HCT116 (cell line): ENCODE data around the gene GTSF1L. TPM values are rescaled to one million over a fixed set of nuclear protein-coding genes. Genes with fewer than 3 reads are reported as not detected.

Experiments used
- ATAC-seq: fragments of 200-7000 bp; cut with Tn5 transposase; 2 replicates; pipeline ENCODE4 v1.9.1; 2020; ENCODE audit warnings: mild to moderate bottlenecking, moderate library complexity
- BruUV-seq: library from RNA; stranded (reverse); fragments of 400-500 nt; replicated peaks from 2 replicates; lab custom pipeline; 2021; lab: Mats Ljungman, UMichigan
- CTCF ChIA-PET: fragments of 300-600 bp; sonication (Branson Sonifier 250); formaldehyde crosslinking; loops from one replicate; lab custom pipeline; 2021; ENCODE audit warnings: antibody characterized with exemption; lab: Charles Lee
- POLR2A ChIA-PET: fragments of 300-600, 350-600 bp; sonication (Branson Sonifier 250); formaldehyde crosslinking; loops from one replicate; lab custom pipeline; 2021; ENCODE audit warnings: antibody characterized with exemption; lab: Charles Lee
- RAD21 ChIA-PET, 2 experiments: fragments of 300-600 bp; sonication (Branson Sonifier 250); formaldehyde crosslinking; loops; one replicate each; lab custom pipeline; 2023; ENCODE audit warnings: low total read pairs in 2 of 2; ENCODE audit not compliant: uncharacterized antibody in 2 of 2, unreplicated experiment in 2 of 2, low non-redundant PET in 1 of 2; lab: Charles Lee
- DNase-seq: peaks from one replicate; pipeline ENCODE4 v3.0.0-alpha.2; 2010; ENCODE audit warnings: low read depth, low spot score
- H2AFZ ChIP-seq: fragments of 200-600 bp; shearing (Covaris generic), sonication (generic); 2 replicates; pipeline ENCODE4 v1.6.1; 2017; ENCODE audit warnings: low read depth, mixed run types, mixed read lengths, antibody characterized with exemption, low read length; ENCODE audit not compliant: poor library complexity, severe bottlenecking
- H3K27ac ChIP-seq: 2 replicates; pipeline ENCODE4 v1.5.1; 2012; ENCODE audit warnings: low read depth, low read length
- H3K27me3 ChIP-seq: fragments of 200-600 bp; sonication (generic); 2 replicates; pipeline ENCODE4 v1.6.1; 2016; ENCODE audit warnings: mixed run types, low read length, mixed read lengths; ENCODE audit not compliant: insufficient read depth
- H3K36me3 ChIP-seq, 2 experiments: fragments of 200-500 bp in 1 of 2; fragments of 200-600 bp in 1 of 2; sonication (Bioruptor generic) in 1 of 2; sonication (generic) in 1 of 2; 2 replicates each; pipeline versions ENCODE4 v1.5.1 to v1.6.1; 2014 to 2016; ENCODE audit warnings: low read length in 2 of 2, inconsistent platforms in 1 of 2, mixed read lengths in 1 of 2, mixed run types in 1 of 2; ENCODE audit not compliant: insufficient read depth in 2 of 2, control insufficient read depth in 1 of 2
- H3K4me1 ChIP-seq, 2 experiments: fragments of 200-600 bp in 1 of 2; sonication (generic) in 1 of 2; 2 replicates each; pipeline versions ENCODE4 v1.5.1 to v1.6.1; 2012 to 2017; ENCODE audit warnings: low read length in 2 of 2, inconsistent platforms in 1 of 2, mild to moderate bottlenecking in 1 of 2, mixed read lengths in 1 of 2, mixed run types in 1 of 2, moderate library complexity in 1 of 2; ENCODE audit not compliant: insufficient read depth in 2 of 2, control insufficient read depth in 1 of 2
- H3K4me2 ChIP-seq: fragments of 200-600 bp; sonication (generic); 2 replicates; pipeline ENCODE4 v1.6.1; 2017; ENCODE audit warnings: mixed run types, low read length, mixed read lengths
- H3K4me3 ChIP-seq, 2 experiments: fragments of 200-600 bp in 1 of 2; sonication (generic) in 1 of 2; replicated peaks in 1 of 2; 2 replicates each; pipeline ENCODE4 v1.5.1; 2011 to 2016; ENCODE audit warnings: low read length in 2 of 2, control low read depth in 1 of 2, low read depth in 1 of 2, mild to moderate bottlenecking in 1 of 2, mixed read lengths in 1 of 2, mixed run types in 1 of 2
- H3K79me2 ChIP-seq: fragments of 200-600 bp; sonication (generic); 2 replicates; pipeline ENCODE4 v1.6.1; 2017; ENCODE audit warnings: mild to moderate bottlenecking, mixed run types, low read length, moderate library complexity, mixed read lengths; ENCODE audit not compliant: insufficient read depth
- H3K9ac ChIP-seq: fragments of 200-600 bp; sonication (generic); 2 replicates; pipeline ENCODE4 v1.6.1; 2016; ENCODE audit warnings: low read length, mixed read lengths
- H3K9me2 ChIP-seq: fragments of 200-600 bp; sonication (generic), shearing (Covaris generic); 2 replicates; pipeline ENCODE4 v1.6.1; 2017; ENCODE audit warnings: mixed run types, mild to moderate bottlenecking, moderate library complexity; ENCODE audit not compliant: insufficient read depth
- H3K9me3 ChIP-seq, 2 experiments: fragments of 200-500 bp in 1 of 2; fragments of 200-600 bp in 1 of 2; sonication (Bioruptor generic) in 1 of 2; sonication (generic) in 1 of 2; 2 replicates each; pipeline ENCODE4 v1.6.1; 2014 to 2017; ENCODE audit warnings: low read length in 2 of 2, mixed read lengths in 2 of 2, inconsistent platforms in 1 of 2, low read depth in 1 of 2, mild to moderate bottlenecking in 1 of 2, mixed run types in 1 of 2, moderate library complexity in 1 of 2; ENCODE audit not compliant: control insufficient read depth in 1 of 2, insufficient read depth in 1 of 2
- H4K20me1 ChIP-seq: fragments of 200-600 bp; sonication (generic), shearing (Covaris generic); 2 replicates; pipeline ENCODE4 v1.6.1; 2017; ENCODE audit warnings: mixed run types, mild to moderate bottlenecking, moderate library complexity; ENCODE audit not compliant: insufficient read depth
- CEBPB ChIP-seq: IDR thresholded peaks from 2 replicates; pipeline ENCODE4 v1.6.1; 2012; ENCODE audit warnings: low read depth
- EZH2phosphoT487 ChIP-seq: fragments of 200-600 bp; IDR thresholded peaks from 2 replicates; pipeline ENCODE4 v1.6.1; 2018; ENCODE audit warnings: antibody characterized with exemption, borderline replicate concordance
- RAD21 ChIP-seq: IDR thresholded peaks from 2 replicates; pipeline ENCODE4 v1.6.1; 2012; ENCODE audit warnings: low read depth, mild to moderate bottlenecking
- ZFX ChIP-seq: fragments of 450-650 bp; IDR thresholded peaks from 2 replicates; pipeline ENCODE4 v1.6.1; 2017
- ZNF274 ChIP-seq: fragments of 200-500 bp; sonication (Bioruptor generic); IDR thresholded peaks from 2 replicates; pipeline ENCODE4 v1.6.1; 2014; ENCODE audit warnings: mild to moderate bottlenecking, low read depth, low read length, inconsistent platforms
- intact Hi-C: fragments of 100-400 bp; cut with micrococcal nuclease; formaldehyde crosslinking; loops from 2 replicates; pipeline ENCODE4 v1.10.0; 2022
- total RNA-seq: library from RNA; stranded (reverse); gene quantifications from one replicate; pipeline ENCODE4 v1.2.1, GENCODE V29; 2021; ENCODE audit not compliant: unreplicated experiment

Gene GTSF1L
- total RNA-seq, 1 experiment from 2014 or later: not detected

GRCh38 chr20:43689165-43689564 is 37.6 kb downstream of the GTSF1L start:
- POLR2A ChIA-PET: no interaction called here
- H4K20me1 ChIP-seq: no peaks in the 10 kb centered on the region
- BruUV-seq: no TSS peak
- RAD21 ChIA-PET: no interaction called here
- H3K36me3 ChIP-seq: peaks cover 16 to 32% of the 10 kb centered on the region in 2 experiments
- H3K79me2 ChIP-seq: peaks cover 8% of the 10 kb centered on the region; the same call in 1 of the 2 replicates
- no peaks in the 10 kb centered on the region for H3K9me2 ChIP-seq
- no peaks in the 10 kb centered on the region for H3K27me3 ChIP-seq
- H3K4me3 ChIP-seq: no peak overlapping the region
- H3K27ac ChIP-seq: no peak overlapping the region
- no peak overlapping the region for H2AFZ ChIP-seq
- intact Hi-C loops: no loop called here
- ATAC-seq (no peak), DNase-seq (no peak)
- TF ChIP-seq ZNF274: no peak
- H3K4me1 ChIP-seq: no peaks in the 10 kb centered on the region
- no peaks in the 10 kb centered on the region for H3K9me3 ChIP-seq
- H3K4me2 ChIP-seq: no peak overlapping the region
- CTCF ChIA-PET: no interaction called here
- H3K9ac ChIP-seq: no peak overlapping the region

GRCh38 chr20:43686820-43687219 is 40.0 kb downstream of the GTSF1L start:
- Histone ChIP-seq H3K27me3 (no peaks in the 10 kb centered on the region), H3K4me3 (no peak overlapping the region), H3K9me3 (no peaks in the 10 kb centered on the region), H3K9me2 (no peaks in the 10 kb centered on the region), H3K4me1 (no peaks in the 10 kb centered on the region), H4K20me1 (no peaks in the 10 kb centered on the region), H3K4me2 (no peak overlapping the region), H3K79me2 (peaks cover 20% of the 10 kb centered on the region; the same call in 1 of the 2 replicates), H3K9ac (no peak overlapping the region), H3K27ac (no peak overlapping the region), H2AFZ (no peak overlapping the region), H3K36me3 (peaks cover 12 to 32% of the 10 kb centered on the region in 2 experiments; a peak in 3 of 4 replicates)
- DNase-seq (no peak), ATAC-seq (no peak)
- ChIA-PET CTCF (no interaction called here), RAD21 (no interaction called here), POLR2A (no interaction called here)
- no peak for TF ChIP-seq ZFX
- no peak for TF ChIP-seq EZH2phosphoT487
- TF ChIP-seq RAD21: no peak
- no peak for TF ChIP-seq CEBPB
- no TSS peak for BruUV-seq
- intact Hi-C loops: no loop called here
